DMS114 treated with DMSO at 0.1 percent for 48 hours (cell line): ENCODE measurements around the gene SETBP1.

ENCODE experiments used
- DNase-seq: peaks from one replicate; lab custom pipeline; 2025; ENCODE audit not compliant: unreplicated experiment; lab: John Stamatoyannopoulos, UW

Gene SETBP1

GRCh38 chr18:44679056-44679913, 1.4 kb upstream of the SETBP1 start:
- peak; percentile 43 for DNase-seq

GRCh38 chr18:44679914-44680272, 795 bp upstream of the SETBP1 start:
- DNase-seq, result peak; percentile 7

- DNase-seq, result peak; percentile 15
Measured at GRCh38 chr18:44681076-44681970, 635 bp downstream of the SETBP1 start.

- DNase-seq, result no peak
Measured at GRCh38 chr18:44682201-44682870, 1.6 kb downstream of the SETBP1 start.

- no peak for DNase-seq
Measured at GRCh38 chr18:44682871-44683221, 2.2 kb downstream of the SETBP1 start.

GRCh38 chr18:44683556-44683955, 2.9 kb downstream of the SETBP1 start:
- DNase-seq, result no peak

- no peak for DNase-seq
Measured at GRCh38 chr18:44685296-44685695, 4.6 kb downstream of the SETBP1 start.

GRCh38 chr18:44686156-44686555, 5.5 kb downstream of the SETBP1 start:
- no peak for DNase-seq

GRCh38 chr18:44687421-44687820, 6.7 kb downstream of the SETBP1 start:
- DNase-seq, result no peak

- no peak for DNase-seq
Measured at GRCh38 chr18:44689736-44690135, 9.0 kb downstream of the SETBP1 start.

- DNase-seq, result no peak
Measured at GRCh38 chr18:44691148-44691925, 10.6 kb downstream of the SETBP1 start.

- DNase-seq, result no peak
Measured at GRCh38 chr18:44693030-44693784, 12.5 kb downstream of the SETBP1 start.

GRCh38 chr18:44695503-44695902, 14.8 kb downstream of the SETBP1 start:
- no peak for DNase-seq

- DNase-seq, result no peak
Measured at GRCh38 chr18:44696892-44697291, 16.2 kb downstream of the SETBP1 start.

GRCh38 chr18:44697315-44697714, 16.6 kb downstream of the SETBP1 start:
- DNase-seq, result no peak

- no peak for DNase-seq
Measured at GRCh38 chr18:44698518-44698917, 17.8 kb downstream of the SETBP1 start.

- DNase-seq, result no peak
Measured at GRCh38 chr18:44699572-44700261, 19.0 kb downstream of the SETBP1 start.

- no peak for DNase-seq
Measured at GRCh38 chr18:44700652-44701051, 20.0 kb downstream of the SETBP1 start.

GRCh38 chr18:44701227-44701626, 20.5 kb downstream of the SETBP1 start:
- DNase-seq, result no peak
